Limb (tissue), 2 donors: Measurements from ENCODE around the gene KSR2.

ENCODE experiments used
- DNase-seq, 2 donors: peaks; one replicate each; pipeline ENCODE4 v3.0.0-alpha.2; 2016; ENCODE audit errors: extremely low spot score in 2 of 2

KSR2 gene

GRCh38 chr12:117582135-117582784 is 386.5 kb downstream of the KSR2 start:
- DNase-seq, result no peak

- peak in 1 of 2 donors; percentile 38 for DNase-seq
These were observed 388.1 kb downstream of the KSR2 start for GRCh38 chr12:117580718-117581062.

GRCh38 chr12:117580015-117580717 is 388.6 kb downstream of the KSR2 start:
- no peak for DNase-seq

- DNase-seq, result no peak
These were observed 391.6 kb downstream of the KSR2 start for GRCh38 chr12:117577122-117577657.

- no peak for DNase-seq
These were observed 392.7 kb downstream of the KSR2 start for GRCh38 chr12:117576053-117576452.

- DNase-seq, result no peak
These were observed 394.1 kb downstream of the KSR2 start for GRCh38 chr12:117574655-117575054.

- DNase-seq, result no peak
These were observed 396.0 kb downstream of the KSR2 start for GRCh38 chr12:117572755-117573154.

GRCh38 chr12:117571321-117571720 is 397.5 kb downstream of the KSR2 start:
- DNase-seq, result no peak

- no peak for DNase-seq
These were observed 398.2 kb downstream of the KSR2 start for GRCh38 chr12:117570608-117571007.

- no peak for DNase-seq
These were observed 401.1 kb downstream of the KSR2 start for GRCh38 chr12:117567644-117568216.

- DNase-seq, result peak in 1 of 2 donors; percentile 23
These were observed 403.9 kb downstream of the KSR2 start for GRCh38 chr12:117564881-117565280.

GRCh38 chr12:117563706-117564105 is 405.1 kb downstream of the KSR2 start:
- no peak for DNase-seq

- DNase-seq, result no peak
These were observed 405.8 kb downstream of the KSR2 start for GRCh38 chr12:117563007-117563406.

- DNase-seq, result no peak
These were observed 406.8 kb downstream of the KSR2 start for GRCh38 chr12:117561990-117562389.

GRCh38 chr12:117559978-117560377 is 408.8 kb downstream of the KSR2 start:
- DNase-seq, result no peak

- DNase-seq, result no peak
These were observed 412.9 kb downstream of the KSR2 start for GRCh38 chr12:117555889-117556288.

GRCh38 chr12:117552971-117553370 is 415.8 kb downstream of the KSR2 start:
- peak in 1 of 2 donors; percentile 26 for DNase-seq

GRCh38 chr12:117551665-117552064 is 417.1 kb downstream of the KSR2 start:
- no peak for DNase-seq

- no peak for DNase-seq
These were observed 421.6 kb downstream of the KSR2 start for GRCh38 chr12:117547209-117547608.

- DNase-seq, result no peak
These were observed 423.6 kb downstream of the KSR2 start for GRCh38 chr12:117545216-117545615.

- no peak for DNase-seq
These were observed 428.8 kb downstream of the KSR2 start for GRCh38 chr12:117540011-117540410.

GRCh38 chr12:117538926-117539325 is 429.9 kb downstream of the KSR2 start:
- DNase-seq, result no peak
